DOHH2 (cell line): ENCODE results near the gene STARD3.

Experiments
- H3F3A ChIP-seq: fragments of 200-600 bp; sonication (generic), shearing (Covaris generic); 2 replicates; pipeline ENCODE4 v1.6.0; 2016; ENCODE audit warnings: antibody characterized with exemption, mild to moderate bottlenecking; ENCODE audit not compliant: control insufficient read depth, insufficient read depth
- H3K27ac ChIP-seq: fragments of 200-600 bp; sonication (generic); 2 replicates; pipeline ENCODE4 v1.5.1; 2014; ENCODE audit warnings: low read depth, mild to moderate bottlenecking, low read length, moderate library complexity
- H3K27me3 ChIP-seq: fragments of 200-600 bp; sonication (generic); 2 replicates; pipeline ENCODE4 v1.6.1; 2014; ENCODE audit warnings: mild to moderate bottlenecking, low read length, mixed read lengths; ENCODE audit not compliant: control insufficient read depth
- H3K36me3 ChIP-seq: fragments of 200-600 bp; sonication (generic); 2 replicates; pipeline ENCODE4 v1.6.1; 2014; ENCODE audit warnings: mild to moderate bottlenecking, low read length, moderate library complexity, mixed read lengths; ENCODE audit not compliant: control insufficient read depth
- H3K4me1 ChIP-seq: fragments of 200-600 bp; sonication (generic); 2 replicates; pipeline ENCODE4 v1.6.1; 2014; ENCODE audit warnings: mild to moderate bottlenecking, low read length, mixed read lengths; ENCODE audit not compliant: control insufficient read depth
- H3K4me2 ChIP-seq: fragments of 200-600 bp; sonication (generic); 2 replicates; pipeline ENCODE4 v1.6.0; 2014; ENCODE audit warnings: mild to moderate bottlenecking, low read length, moderate library complexity
- H3K4me3 ChIP-seq: fragments of 200-600 bp; sonication (generic); 2 replicates; pipeline ENCODE4 v1.5.1; 2014; ENCODE audit warnings: mild to moderate bottlenecking, low read length, mixed read lengths
- H3K79me2 ChIP-seq: fragments of 200-600 bp; sonication (generic); 2 replicates; pipeline ENCODE4 v1.6.1; 2014; ENCODE audit warnings: mild to moderate bottlenecking, low read length, mixed read lengths; ENCODE audit not compliant: control insufficient read depth
- H3K9me2 ChIP-seq: fragments of 200-600 bp; sonication (generic); replicated peaks from 2 replicates; pipeline ENCODE4 v1.6.1; 2014; ENCODE audit warnings: mild to moderate bottlenecking, low read length, mixed read lengths; ENCODE audit not compliant: control insufficient read depth
- H3K9me3 ChIP-seq: fragments of 200-600 bp; sonication (generic); 2 replicates; pipeline ENCODE4 v1.6.1; 2014; ENCODE audit warnings: antibody characterized with exemption, low read length, mixed read lengths; ENCODE audit not compliant: control insufficient read depth, insufficient read depth
- H4K20me1 ChIP-seq: fragments of 200-600 bp; sonication (generic); 2 replicates; pipeline ENCODE4 v1.6.0; 2014; ENCODE audit warnings: low read depth, mild to moderate bottlenecking, antibody characterized with exemption, low read length, moderate library complexity; ENCODE audit not compliant: control insufficient read depth, insufficient read depth
- EZH2phosphoT487 ChIP-seq: fragments of 200-600 bp; sonication (generic); IDR thresholded peaks from 2 replicates; pipeline ENCODE4 v1.6.1; 2017; ENCODE audit warnings: borderline replicate concordance, mild to moderate bottlenecking, antibody characterized with exemption, low read length, moderate library complexity, mixed read lengths
- TF ChIP-seq, protein P1 (sequence below): fragments of 200-600 bp; sonication (generic); IDR thresholded peaks from one replicate; pipeline ENCODE4 v1.5.1; 2014; ENCODE audit warnings: antibody characterized with exemption, mild to moderate bottlenecking, low read depth, low read length; ENCODE audit not compliant: poor library complexity, severe bottlenecking

STARD3 gene

DNA sequence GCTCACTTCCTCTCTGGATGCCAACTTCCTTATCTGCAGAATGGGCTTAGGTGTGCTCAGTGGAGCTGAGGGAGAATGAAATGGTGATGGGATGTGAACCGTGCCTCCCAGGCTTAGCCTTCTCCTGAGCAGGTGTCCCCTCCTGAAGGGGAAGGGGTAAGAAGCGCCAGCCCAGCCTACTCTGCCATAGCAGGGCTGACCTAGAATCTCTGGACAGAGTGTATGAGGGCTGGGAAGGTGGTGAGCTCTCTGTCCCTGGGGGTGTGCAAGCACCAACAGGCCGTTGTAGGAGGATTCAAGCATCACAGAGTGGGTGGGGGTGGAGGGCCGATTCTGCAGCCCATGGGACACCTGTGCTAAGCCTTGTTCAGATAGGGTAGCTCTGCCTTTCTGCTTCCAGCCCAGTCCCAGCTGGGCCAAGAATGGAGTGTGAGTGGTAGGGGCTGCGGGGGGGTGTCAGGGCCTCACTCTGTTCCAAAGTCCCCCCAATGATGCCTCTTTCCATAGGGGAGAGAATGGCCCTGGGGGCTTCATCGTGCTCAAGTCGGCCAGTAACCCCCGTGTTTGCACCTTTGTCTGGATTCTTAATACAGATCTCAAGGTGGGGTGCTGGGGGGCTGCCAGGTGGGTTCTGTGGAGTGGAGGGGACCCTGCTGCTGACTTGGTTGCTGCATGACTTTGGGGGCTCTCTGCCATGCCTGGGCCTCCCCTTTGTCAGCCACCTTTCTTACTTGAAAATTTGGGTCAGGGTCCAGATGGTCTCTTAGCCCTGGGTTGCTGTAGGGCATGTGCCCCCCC, 25.0 kb downstream of the STARD3 start:
- no peak overlapping the region for H3K27ac ChIP-seq
- no peak overlapping the region for H3K4me3 ChIP-seq
- peaks cover 18% of the 10 kb centered on the region for H3K4me1 ChIP-seq
- H3K36me3 ChIP-seq = peaks cover 35% of the 10 kb centered on the region
- no peaks in the 10 kb centered on the region for H3K9me3 ChIP-seq
- no peaks in the 10 kb centered on the region for H3K9me2 ChIP-seq
- no peaks in the 10 kb centered on the region for H3K79me2 ChIP-seq
- no peaks in the 10 kb centered on the region; the same call in 1 of the 2 replicates for H3F3A ChIP-seq
- peaks cover 10% of the 10 kb centered on the region for H3K27me3 ChIP-seq
- H3K4me2 ChIP-seq = no peak overlapping the region
- no peak for TF ChIP-seq EZH2phosphoT487
- TF ChIP-seq, protein P1, sequence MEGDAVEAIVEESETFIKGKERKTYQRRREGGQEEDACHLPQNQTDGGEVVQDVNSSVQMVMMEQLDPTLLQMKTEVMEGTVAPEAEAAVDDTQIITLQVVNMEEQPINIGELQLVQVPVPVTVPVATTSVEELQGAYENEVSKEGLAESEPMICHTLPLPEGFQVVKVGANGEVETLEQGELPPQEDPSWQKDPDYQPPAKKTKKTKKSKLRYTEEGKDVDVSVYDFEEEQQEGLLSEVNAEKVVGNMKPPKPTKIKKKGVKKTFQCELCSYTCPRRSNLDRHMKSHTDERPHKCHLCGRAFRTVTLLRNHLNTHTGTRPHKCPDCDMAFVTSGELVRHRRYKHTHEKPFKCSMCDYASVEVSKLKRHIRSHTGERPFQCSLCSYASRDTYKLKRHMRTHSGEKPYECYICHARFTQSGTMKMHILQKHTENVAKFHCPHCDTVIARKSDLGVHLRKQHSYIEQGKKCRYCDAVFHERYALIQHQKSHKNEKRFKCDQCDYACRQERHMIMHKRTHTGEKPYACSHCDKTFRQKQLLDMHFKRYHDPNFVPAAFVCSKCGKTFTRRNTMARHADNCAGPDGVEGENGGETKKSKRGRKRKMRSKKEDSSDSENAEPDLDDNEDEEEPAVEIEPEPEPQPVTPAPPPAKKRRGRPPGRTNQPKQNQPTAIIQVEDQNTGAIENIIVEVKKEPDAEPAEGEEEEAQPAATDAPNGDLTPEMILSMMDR = no peak
- H4K20me1 ChIP-seq = no peaks in the 10 kb centered on the region

DNA sequence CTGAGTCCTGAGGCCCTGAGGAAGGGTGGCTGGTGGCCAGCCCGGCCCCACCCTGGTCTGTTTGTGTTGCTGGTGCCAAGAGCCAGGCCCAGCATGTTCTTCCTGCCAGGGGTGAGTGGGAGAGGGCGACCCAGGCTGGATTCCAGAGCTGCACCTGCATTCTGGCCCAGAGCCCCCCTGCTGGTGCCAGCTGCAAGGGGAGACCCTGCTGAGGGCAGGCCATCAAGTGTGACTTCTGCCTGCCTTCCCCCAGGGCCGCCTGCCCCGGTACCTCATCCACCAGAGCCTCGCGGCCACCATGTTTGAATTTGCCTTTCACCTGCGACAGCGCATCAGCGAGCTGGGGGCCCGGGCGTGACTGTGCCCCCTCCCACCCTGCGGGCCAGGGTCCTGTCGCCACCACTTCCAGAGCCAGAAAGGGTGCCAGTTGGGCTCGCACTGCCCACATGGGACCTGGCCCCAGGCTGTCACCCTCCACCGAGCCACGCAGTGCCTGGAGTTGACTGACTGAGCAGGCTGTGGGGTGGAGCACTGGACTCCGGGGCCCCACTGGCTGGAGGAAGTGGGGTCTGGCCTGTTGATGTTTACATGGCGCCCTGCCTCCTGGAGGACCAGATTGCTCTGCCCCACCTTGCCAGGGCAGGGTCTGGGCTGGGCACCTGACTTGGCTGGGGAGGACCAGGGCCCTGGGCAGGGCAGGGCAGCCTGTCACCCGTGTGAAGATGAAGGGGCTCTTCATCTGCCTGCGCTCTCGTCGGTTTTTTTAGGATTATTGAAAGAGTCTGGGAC, 25.8 kb downstream of the STARD3 start:
- TF ChIP-seq, protein P1 = no peak
- no peak for TF ChIP-seq EZH2phosphoT487
- Histone ChIP-seq H3K4me1 (peaks cover 20% of the 10 kb centered on the region), H3K9me2 (no peaks in the 10 kb centered on the region), H4K20me1 (no peaks in the 10 kb centered on the region), H3K27ac (no peak overlapping the region), H3K36me3 (peaks cover 35% of the 10 kb centered on the region), H3K79me2 (no peaks in the 10 kb centered on the region), H3K4me2 (no peak overlapping the region), H3F3A (no peaks in the 10 kb centered on the region; the same call in 1 of the 2 replicates), H3K4me3 (no peak overlapping the region), H3K27me3 (peaks cover 18% of the 10 kb centered on the region), H3K9me3 (no peaks in the 10 kb centered on the region)

DNA sequence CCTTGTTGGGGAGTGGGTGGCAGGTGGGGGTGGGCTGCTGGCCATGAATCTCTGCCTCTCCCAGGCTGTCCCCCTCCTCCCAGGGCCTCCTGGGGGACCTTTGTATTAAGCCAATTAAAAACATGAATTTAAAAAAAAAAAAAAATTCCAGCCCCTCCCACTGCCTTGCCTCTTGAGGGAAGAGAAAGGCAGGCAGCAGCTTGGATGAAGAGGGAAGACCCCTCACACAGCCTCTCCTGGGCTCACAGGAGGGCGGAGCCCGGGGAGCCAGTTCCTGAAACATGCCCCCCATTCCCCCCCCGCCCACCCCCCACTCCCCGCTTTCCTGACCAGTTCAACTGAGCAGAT, 26.4 kb downstream of the STARD3 start:
- H3K9me2 ChIP-seq = no peaks in the 10 kb centered on the region
- peaks cover 24% of the 10 kb centered on the region for H3K27me3 ChIP-seq
- H3K4me3 ChIP-seq = no peak overlapping the region
- no peak overlapping the region for H3K27ac ChIP-seq
- TF ChIP-seq, protein P1 = no peak
- no peak for TF ChIP-seq EZH2phosphoT487
- no peaks in the 10 kb centered on the region for H4K20me1 ChIP-seq
- H3F3A ChIP-seq = no peaks in the 10 kb centered on the region; the same call in 1 of the 2 replicates
- H3K4me2 ChIP-seq = no peak overlapping the region
- no peaks in the 10 kb centered on the region for H3K9me3 ChIP-seq
- H3K36me3 ChIP-seq = peaks cover 33% of the 10 kb centered on the region
- no peaks in the 10 kb centered on the region for H3K79me2 ChIP-seq
- peaks cover 25% of the 10 kb centered on the region for H3K4me1 ChIP-seq
